Activated CD4-positive, alpha-beta T cell treated with anti-CD3 and anti-CD28 coated beads, Interleukin-2, Interleukin-4, amounts not matched to agents 100 ng/mL and 50 ng/mL, durations not matched to agents 16 hours and 8 hours (primary cell): ENCODE measurements around the gene HRC.

ENCODE experiments used
- DNase-seq: peaks from one replicate; pipeline ENCODE4 v3.0.0-alpha.2; 2020; ENCODE audit warnings: low spot score

HRC gene

DNA sequence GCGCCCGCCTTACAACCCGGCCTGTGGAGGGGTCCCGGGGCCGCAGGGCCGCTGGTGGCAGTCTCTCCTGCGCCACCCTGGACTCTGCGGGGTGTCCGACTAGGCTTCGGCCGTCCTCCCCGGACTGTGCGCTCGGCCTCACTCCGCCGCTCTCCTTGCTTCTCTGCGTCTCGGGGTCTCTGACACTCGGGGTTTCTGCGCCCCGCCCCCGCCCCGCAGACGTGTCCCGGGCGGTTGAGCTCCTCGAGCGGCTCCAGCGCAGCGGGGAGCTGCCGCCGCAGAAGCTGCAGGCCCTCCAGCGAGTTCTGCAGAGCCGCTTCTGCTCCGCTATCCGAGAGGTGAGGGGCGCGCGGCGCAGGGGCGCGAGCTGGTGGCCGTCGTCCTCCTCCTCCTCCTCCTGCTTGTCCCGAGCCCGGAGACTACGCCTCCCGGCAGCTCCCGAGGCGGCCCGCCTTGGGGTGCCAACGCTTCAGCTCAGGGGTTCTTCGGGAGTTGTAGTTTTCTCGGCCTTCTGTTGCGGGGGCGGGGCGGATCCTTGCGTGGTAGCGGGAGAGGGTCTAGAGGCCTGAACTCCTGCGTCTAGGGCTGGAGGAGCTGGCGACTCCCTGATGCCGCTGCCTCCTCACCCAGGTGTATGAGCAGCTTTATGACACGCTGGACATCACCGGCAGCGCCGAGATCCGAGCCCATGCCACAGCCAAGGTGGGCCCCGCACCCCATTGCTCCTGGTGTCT is 40.4 kb downstream of the HRC start:
- DNase-seq: peak; percentile 52

DNA sequence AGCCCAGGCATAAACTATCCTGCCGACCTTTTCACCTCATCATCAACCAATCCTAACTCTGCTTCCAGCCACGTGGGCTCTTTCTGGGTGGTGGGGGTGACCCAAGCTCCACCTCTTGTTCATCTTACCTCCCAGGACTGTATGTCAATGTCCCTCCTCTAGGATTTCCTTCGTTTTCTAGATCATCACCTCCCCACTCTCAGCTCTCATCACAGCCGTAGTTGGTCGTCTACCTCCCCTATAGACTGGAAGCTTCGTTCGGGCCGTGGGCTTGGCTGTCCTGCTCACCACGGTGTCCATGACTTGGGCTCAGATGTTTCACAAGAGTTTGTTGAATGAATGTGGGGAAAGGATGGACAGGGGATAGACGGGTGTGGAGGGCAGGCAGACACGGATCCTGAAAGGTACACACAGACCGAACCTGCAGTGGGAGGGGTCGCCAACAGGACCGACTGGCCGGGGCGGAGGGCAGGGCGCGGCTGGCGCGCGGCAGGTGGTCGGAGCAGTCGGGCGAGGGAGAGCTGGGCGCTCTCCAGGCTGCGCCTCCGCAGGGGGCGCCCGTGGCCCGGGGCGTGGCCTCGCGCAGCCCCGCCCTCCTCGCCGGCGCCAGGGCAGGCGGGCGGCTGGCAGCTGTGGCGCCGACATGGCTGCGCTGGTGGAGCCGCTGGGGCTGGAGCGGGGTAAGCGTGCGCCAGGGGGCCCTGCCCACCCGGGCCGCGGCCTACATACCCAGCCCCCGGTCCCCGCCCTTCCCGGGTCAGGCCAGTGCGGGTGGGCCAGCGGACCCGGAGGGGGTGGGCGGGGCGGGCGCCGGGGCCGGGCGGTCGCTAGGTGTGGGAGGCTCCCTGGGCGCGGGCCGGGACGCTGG is 41.2 kb downstream of the HRC start, which contains the start of gene LIN7B:
LIN7B (plus strand) TSS at position 609 of the 868 bp plus-strand sequence; CDS start at position 644, 35 bp downstream.
- DNase-seq: peak; percentile 68

DNA sequence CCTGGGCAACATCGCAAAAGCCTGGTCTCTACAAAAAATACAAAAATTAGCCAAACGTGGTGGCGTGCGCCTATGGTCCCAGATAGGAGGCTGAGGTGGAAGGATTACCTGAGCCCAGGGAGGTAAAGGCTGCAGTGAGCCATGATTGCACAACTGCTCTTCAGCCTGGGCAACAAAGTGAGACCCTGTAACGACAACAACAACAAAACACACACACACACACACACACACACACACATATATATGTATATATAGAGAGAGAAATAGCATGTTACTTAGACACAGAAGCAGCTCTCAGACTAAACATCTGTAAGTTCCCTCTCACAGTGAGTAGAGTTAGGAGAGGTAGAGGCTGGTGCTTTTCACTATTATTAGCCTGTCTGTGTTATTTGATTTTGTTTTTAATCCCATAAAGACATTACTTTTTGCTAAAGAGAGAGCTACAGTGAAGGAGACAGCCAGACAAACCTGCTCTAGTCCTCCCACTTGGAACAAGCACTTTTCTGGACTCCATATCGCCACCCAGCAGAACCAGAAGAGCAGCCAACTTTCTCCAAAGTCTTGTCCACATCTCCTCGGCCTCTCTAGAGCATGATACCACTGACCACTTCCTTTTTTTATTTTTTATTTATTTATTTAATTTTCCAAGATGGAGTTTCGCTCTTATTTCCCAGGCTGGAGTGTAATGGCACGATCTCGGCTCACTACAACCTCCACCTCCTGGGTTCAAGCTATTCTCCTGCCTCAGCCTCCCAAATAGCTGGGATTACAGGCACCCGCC is 43.8 kb downstream of the HRC start:
- no peak for DNase-seq

DNA sequence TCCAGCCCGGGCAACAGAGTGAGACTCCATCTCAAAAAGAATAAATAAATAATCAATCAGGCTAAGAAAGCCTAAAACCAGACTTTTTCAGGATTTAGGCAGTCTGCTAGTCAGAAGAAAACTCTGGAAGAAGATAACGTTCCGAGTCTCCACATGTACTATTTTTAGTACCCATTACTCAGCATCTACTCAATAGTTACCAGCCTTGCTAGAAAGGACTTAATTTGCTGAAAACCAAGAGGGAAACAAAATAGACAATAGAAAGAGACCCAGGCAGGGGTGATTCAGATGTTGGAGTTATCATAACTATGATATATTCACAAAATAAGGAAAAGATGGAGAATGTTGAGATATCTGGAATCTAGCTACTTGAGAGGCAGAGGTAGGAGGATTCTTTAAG is 44.6 kb downstream of the HRC start:
- no peak for DNase-seq

DNA sequence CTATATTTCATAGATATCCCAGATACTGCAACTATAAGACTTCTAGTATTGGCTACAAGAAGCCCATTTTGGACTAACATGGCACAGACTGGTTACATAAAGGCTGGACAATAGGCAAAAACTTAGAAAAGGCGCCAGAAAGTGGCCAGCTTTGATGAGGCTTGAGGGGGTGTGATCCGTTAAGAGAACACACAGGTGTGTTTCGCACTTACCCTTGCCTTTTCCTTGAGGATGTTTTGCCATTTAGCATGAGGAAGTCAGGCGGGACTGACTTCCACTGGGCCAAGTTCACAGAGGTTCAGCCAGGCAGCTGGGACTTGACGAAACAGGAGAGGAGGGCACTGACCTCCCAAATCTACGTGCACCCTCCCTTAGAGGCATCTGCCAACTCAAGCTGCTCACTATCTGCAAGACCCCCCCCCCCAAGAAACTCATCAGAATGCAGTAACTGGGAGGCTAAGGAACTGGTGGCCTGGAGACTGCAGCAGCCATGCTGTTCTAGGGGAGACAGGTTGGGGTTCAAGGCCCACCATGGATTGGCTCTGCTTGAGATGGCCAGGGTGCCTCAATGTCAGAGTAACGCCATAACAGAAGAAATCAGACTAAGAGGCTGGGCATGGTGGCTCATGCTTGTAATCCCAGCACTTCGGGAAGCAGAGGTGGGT is 45.5 kb downstream of the HRC start:
- DNase-seq: no peak

DNA sequence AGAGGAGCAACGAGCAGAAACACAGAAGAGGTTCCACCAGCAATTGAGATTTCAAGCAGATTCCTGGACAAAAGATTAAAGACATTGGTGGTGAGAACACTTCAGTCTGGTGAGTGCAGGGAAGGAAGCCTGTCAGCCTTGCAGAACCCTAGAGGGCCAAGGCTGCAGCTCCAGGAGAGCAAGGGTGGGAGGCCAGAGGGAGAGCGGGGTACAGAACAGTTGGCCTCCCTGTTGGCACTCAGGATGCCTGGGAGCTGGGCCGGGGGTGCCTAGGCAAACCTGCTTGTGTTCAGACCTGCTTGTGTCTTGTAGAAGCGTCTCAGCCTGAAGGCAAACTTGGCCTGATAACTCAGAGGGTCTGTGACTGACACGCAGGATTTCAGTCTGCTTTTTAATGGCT is 46.1 kb downstream of the HRC start:
- no peak for DNase-seq

DNA sequence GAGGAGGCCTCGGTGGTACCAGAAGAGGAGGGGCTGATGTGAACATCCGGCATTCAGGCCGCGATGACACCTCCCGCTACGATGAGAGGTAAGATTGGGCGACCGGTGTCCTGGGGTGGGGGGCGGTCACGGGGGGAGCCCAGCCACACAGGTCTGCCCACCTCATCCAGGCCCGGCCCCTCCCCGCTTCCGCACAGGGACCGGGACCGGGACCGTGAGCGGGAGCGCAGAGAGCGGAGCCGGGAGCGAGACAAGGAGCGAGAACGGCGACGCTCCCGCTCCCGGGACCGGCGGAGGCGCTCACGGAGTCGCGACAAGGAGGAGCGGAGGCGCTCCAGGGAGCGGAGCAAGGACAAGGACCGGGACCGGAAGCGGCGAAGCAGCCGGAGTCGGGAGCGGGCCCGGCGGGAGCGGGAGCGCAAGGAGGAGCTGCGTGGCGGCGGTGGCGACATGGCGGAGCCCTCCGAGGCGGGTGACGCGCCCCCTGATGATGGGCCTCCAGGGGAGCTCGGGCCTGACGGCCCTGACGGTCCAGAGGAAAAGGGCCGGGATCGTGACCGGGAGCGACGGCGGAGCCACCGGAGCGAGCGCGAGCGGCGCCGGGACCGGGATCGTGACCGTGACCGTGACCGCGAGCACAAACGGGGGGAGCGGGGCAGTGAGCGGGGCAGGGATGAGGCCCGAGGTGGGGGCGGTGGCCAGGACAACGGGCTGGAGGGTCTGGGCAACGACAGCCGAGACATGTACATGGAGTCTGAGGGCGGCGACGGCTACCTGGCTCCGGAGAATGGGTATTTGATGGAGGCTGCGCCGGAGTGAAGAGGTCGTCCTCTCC is 47.4 kb downstream of the HRC start:
- DNase-seq: no peak

DNA sequence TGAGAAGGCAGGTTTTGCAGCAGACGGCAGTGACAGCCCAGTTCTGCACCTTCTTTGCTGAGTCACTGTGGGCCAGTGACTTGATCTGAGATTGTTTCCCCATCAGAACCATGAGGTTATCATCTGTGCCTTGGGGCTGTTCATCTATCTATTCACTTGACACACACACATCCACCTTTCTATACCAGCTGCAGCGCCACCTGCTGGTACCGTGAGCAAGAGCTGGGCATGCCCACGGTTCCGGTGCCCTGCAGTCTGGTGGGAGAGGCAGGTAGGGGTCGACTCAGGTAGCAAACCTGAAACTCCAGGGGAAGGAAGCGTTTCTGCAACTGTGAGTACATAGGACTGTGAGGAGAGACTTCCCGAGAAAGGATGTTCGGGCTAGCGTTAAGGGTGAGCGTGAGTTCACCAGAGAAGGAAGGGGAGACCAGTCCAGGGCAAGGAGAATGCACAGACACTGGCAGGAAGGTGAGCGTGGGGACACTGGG is 48.5 kb downstream of the HRC start:
- DNase-seq: peak; percentile 63

DNA sequence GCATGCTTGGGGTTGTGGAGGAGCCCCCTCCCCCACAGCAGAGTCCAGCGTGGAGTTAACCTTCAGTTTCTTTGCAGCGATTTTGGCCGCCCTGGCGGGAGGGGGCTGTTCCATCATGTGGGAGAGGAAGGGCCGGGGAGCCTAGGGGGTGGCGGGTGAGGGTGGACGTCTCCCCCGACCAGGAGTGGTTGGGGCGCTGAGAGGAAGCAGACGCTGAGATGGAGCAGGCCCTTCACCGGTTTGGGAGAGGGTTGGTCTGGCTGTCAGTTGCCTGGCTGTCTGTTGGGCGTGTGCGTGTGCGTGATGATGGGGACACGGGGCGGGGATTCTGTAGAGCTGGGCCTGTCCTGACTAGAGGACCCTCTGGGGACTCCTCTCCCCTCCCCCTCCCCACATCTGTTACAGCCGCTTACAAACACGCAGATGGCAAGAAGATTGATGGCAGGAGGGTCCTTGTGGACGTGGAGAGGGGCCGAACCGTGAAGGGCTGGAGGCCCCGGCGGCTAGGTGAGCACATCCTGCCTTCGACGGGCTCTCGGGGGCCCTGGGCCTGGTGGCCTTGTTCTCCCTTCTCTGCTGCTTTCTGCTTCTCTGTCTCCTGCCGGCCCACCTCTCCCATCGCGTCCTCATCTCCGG is 50.8 kb downstream of the HRC start:
- DNase-seq: no peak

DNA sequence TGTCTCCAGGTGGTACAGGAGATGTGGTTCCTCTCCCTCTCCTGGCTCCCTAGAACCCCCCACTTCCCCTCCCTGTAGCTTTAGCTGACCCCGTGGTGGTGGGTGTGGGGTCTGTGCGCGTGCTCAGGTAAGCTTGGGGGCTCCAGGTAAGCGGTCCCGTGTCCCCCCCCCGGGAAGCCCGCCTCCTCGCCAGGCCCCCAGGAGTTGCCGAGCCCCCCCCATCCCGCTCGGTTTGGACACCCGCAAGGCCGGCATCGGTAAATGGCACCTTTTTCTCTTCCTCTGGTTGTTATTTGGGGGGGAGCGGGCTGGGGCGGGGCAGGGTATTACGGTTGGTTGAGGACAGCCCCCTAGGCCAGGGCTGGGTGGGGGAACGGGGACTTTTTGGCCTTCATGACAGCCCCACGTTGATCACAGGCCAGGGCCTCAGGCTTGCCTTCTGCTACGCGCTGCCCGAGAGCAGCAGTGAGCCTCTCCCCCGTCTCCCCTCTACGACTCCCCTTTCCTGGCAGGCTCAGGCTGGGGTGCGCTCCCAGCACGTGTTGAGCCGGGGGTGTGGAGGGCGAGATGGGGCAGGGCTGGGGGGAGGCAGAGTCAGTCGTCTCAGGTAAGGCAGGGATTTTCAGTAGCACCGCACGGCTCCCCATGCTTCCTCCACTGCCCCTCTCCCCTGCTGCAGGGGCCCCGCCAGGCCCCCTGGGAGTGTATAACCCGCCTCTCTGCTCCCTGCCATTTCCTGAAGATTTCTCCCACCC is 51.7 kb downstream of the HRC start:
- no peak for DNase-seq

DNA sequence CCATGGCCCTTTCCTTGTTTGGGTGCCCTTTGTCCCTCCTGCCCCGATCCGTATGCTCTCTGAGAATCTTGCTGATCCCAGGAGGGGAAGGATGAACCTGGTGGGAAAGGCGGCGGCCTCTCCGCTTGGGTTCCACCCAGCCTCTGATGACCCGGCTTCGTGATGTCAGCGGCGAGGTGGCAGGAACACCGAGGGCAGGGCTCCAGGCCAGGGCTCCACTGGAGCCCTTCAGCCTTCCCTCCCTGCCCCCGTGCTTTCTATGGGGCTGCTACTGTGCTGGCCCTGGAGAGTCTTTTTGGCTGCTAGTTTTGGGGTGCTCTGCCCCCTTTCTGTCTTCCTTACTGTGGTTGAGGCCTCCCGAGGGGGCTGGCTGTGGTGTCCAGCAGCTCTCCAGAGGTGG is 52.9 kb downstream of the HRC start:
- no peak for DNase-seq
